ENCODE data around the gene ZNF2.
A peak's percentile ranks its signal among the peaks of the same experiment; 100 is the strongest.

Gene ZNF2

GRCh38 chr2:95203911-95204310 lies 38.3 kb downstream of the ZNF2 start:
- no peak for TF ChIP-seq CTCF (IDR thresholded peaks at IDR 0.05; ENCODE audit: insufficient read depth, low read depth, low read length, missing control alignments)
- DNase-seq (ENCODE audit: low read depth): no peak
- no peak overlapping the region for H3K4me3 ChIP-seq (ENCODE audit: low read length)

DNA sequence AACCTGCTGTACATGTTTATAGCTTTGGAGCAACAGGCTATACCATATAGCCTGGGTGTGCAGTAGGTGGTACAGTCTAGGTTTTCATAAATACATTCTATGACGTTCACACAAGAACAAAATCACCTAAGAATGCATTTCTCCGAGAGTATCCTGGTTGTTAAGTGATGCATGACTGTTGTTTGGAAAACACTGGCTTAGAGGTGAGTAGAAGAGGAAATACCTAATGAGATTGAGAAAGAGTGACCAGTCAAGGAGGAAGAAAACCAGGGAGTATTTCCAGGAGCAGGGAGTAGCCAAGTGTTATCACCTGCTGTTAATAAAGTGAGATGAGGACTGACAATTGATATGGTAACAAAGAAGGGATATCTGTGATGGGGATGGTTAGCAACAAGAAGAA lies 38.8 kb downstream of the ZNF2 start:
- DNase-seq (ENCODE audit: low read depth): no peak
- TF ChIP-seq CTCF (IDR thresholded peaks at IDR 0.05; ENCODE audit: insufficient read depth, low read depth, low read length, missing control alignments): no peak
- H3K4me3 ChIP-seq (ENCODE audit: low read length): no peak overlapping the region

DNA sequence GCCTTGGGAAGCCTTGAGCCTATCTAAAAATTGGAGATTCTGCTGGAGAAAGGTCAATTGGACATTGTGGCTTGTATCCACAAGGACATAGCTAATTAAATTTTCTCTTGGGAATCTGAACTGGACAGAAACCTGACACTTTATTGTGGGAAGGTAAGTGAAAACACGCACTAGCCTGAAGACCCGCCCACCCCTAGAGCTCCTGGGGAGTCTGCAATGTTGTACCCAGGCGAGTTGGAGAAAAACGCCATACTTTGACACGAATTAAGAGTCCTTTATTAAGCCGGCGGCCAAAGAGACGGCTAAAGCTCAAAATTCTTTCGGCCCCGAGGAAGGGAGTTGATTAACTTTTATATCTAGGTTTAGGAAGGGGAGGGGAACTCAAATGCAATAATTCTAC lies 40.5 kb downstream of the ZNF2 start:
- no peak overlapping the region for H3K4me3 ChIP-seq (ENCODE audit: low read length)
- DNase-seq (ENCODE audit: low read depth): no peak
- TF ChIP-seq CTCF (IDR thresholded peaks at IDR 0.05; ENCODE audit: insufficient read depth, low read depth, low read length, missing control alignments): no peak

DNA sequence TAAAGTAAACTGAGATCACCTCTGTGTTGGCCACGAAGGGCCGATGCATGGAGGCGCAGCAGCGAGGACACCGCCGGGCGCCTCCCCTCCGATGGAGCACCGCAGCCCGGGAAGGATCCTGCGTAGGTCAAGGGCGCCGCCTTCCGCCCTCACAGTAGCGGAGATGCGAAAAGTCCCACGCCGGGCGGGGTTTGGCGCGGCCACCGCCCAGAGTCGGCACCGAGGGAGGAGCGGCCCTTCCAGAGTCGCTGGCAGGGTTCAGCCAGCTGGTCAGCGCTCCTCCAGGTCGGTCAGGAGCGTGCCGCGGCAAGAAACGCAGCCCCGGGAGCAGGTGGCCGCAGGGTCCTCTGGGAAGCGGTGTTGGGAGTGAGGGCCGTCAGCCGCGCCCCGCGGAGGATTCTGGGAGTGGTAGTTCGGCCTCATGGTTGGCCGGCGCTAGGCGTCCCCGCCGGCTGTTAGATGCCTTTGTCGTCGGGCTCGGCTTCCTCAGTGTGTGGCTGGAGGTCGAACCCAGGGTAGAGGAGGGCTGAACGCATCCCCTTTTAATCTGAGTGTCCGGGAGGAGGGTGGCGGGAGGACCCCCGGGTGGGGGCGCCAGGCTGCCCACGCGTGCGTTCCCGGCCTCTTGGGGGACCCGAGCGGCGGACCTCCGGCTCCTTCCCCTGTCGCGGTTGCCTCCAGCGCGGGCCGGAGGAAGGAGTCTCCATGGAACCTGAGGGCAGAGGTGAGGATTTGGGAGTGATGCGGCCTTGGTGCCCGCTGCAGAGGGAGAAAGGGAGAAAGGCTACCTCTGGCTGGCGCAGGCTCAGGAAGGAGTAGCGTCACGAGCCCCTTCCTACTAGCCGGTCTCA lies 41.7 kb downstream of the ZNF2 start, which contains the start of gene ZNF892:
TSS of gene ZNF892 (plus strand) at position 411 of the 851 bp plus-strand sequence. CDS start at position 706, 295 bp downstream.
- H3K4me3 ChIP-seq (ENCODE audit: low read length): peak within 1 kb of the TSS; percentile 72
- DNase-seq (ENCODE audit: low read depth): peak; percentile 92
- peak; percentile 40 for TF ChIP-seq CTCF (IDR thresholded peaks at IDR 0.05; ENCODE audit: insufficient read depth, low read depth, low read length, missing control alignments)

DNA sequence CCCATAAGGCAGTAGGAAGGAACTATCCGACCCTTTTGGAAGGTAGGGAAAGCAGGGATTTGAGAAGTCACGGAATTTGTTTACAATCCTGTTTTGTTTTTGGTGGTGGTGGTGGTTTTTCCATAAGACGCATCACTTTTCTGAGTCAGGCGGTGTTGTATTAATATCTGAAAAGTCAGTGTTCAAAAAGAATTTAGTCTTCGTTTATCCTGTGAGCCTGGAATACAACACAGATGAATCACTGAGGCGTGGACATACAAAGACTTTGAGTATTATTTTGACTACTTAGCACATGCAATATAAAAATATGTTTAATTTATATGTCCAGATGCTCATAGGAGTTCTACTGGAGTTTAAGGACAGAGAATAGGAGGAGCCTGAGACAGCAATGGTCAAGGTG lies 42.5 kb downstream of the ZNF2 start:
- peak; percentile 65 for DNase-seq (ENCODE audit: low read depth)
- no peak for TF ChIP-seq CTCF (IDR thresholded peaks at IDR 0.05; ENCODE audit: insufficient read depth, low read depth, low read length, missing control alignments)
- H3K4me3 ChIP-seq (ENCODE audit: low read length): peak overlapping the region; percentile 72

GRCh38 chr2:95215018-95215612 lies 49.5 kb downstream of the ZNF2 start:
- no peak for DNase-seq (ENCODE audit: low read depth)
- H3K4me3 ChIP-seq (ENCODE audit: low read length): no peak overlapping the region
- TF ChIP-seq CTCF (IDR thresholded peaks at IDR 0.05; ENCODE audit: insufficient read depth, low read depth, low read length, missing control alignments): no peak

All from epithelial cell of esophagus (primary cell).